H9 (cell line): ENCODE measurements around the gene KRT31. TPM values are rescaled to one million over a fixed set of nuclear protein-coding genes. Genes with fewer than 3 reads are reported as not detected.

Experiments
- DNase-seq: peaks from one replicate; pipeline ENCODE4 v3.0.0-alpha.2; 2017
- H2AFZ ChIP-seq: one replicate; pipeline ENCODE4 v1.6.1; 2013; ENCODE audit warnings: mild to moderate bottlenecking, low read length, control low read depth, moderate library complexity
- H2AK5ac ChIP-seq: 2 replicates; pipeline ENCODE4 v1.6.1; 2013; ENCODE audit warnings: low read length, control low read depth, mixed read lengths; ENCODE audit not compliant: insufficient read length
- H2BK120ac ChIP-seq: one replicate; pipeline ENCODE4 v1.6.1; 2013; ENCODE audit warnings: low read depth, mild to moderate bottlenecking, low read length, control low read depth, inconsistent platforms; ENCODE audit not compliant: poor library complexity, severe bottlenecking
- H2BK12ac ChIP-seq: 2 replicates; pipeline ENCODE4 v1.6.1; 2013; ENCODE audit warnings: low read length, control low read depth, mixed read lengths, low read depth; ENCODE audit not compliant: insufficient read length
- H2BK15ac ChIP-seq: 2 replicates; pipeline ENCODE4 v1.6.1; 2013; ENCODE audit warnings: low read depth, low read length, control low read depth
- H2BK20ac ChIP-seq: one replicate; pipeline ENCODE4 v1.6.1; 2013; ENCODE audit warnings: low read depth, mild to moderate bottlenecking, low read length, control low read depth, inconsistent platforms; ENCODE audit not compliant: poor library complexity, severe bottlenecking
- H2BK5ac ChIP-seq: 2 replicates; pipeline ENCODE4 v1.6.1; 2013; ENCODE audit warnings: low read length, control low read depth, mixed read lengths; ENCODE audit not compliant: insufficient read length
- H3K14ac ChIP-seq: 2 replicates; pipeline ENCODE4 v1.6.1; 2013; ENCODE audit warnings: low read length, control low read depth; ENCODE audit not compliant: insufficient read depth
- H3K18ac ChIP-seq: 2 replicates; pipeline ENCODE4 v1.6.1; 2013; ENCODE audit warnings: low read depth, mild to moderate bottlenecking, mixed read lengths, low read length, control low read depth; ENCODE audit not compliant: insufficient read length
- H3K23ac ChIP-seq: 2 replicates; pipeline ENCODE4 v1.6.1; 2013; ENCODE audit warnings: low read length, control low read depth, mixed read lengths, low read depth; ENCODE audit not compliant: insufficient read length
- H3K23me2 ChIP-seq: 2 replicates; pipeline ENCODE4 v1.6.1; 2013; ENCODE audit warnings: low read depth, mild to moderate bottlenecking, mixed read lengths, low read length, control low read depth; ENCODE audit not compliant: insufficient read length, poor library complexity, severe bottlenecking
- H3K27ac ChIP-seq: 2 replicates; pipeline ENCODE4 v1.5.1; 2013; ENCODE audit warnings: low read length, control low read depth, mixed read lengths, low read depth; ENCODE audit not compliant: insufficient read length
- H3K27me3 ChIP-seq: 2 replicates; pipeline ENCODE4 v1.6.1; 2013; ENCODE audit warnings: low read length, control low read depth, inconsistent platforms; ENCODE audit not compliant: insufficient read depth
- H3K4ac ChIP-seq: 2 replicates; pipeline ENCODE4 v1.6.1; 2013; ENCODE audit warnings: low read depth, mild to moderate bottlenecking, control low read depth, inconsistent platforms, low read length, moderate library complexity
- H3K4me1 ChIP-seq: 2 replicates; pipeline ENCODE4 v1.6.1; 2013; ENCODE audit warnings: low read length, control low read depth, inconsistent platforms; ENCODE audit not compliant: insufficient read depth
- H3K4me2 ChIP-seq: 2 replicates; pipeline ENCODE4 v1.6.1; 2013; ENCODE audit warnings: low read length, control low read depth, mixed read lengths; ENCODE audit not compliant: insufficient read length, insufficient read depth
- H3K56ac ChIP-seq: 2 replicates; pipeline ENCODE4 v1.6.1; 2013; ENCODE audit warnings: low read depth, mild to moderate bottlenecking, mixed read lengths, low read length, control low read depth; ENCODE audit not compliant: insufficient read length
- H3K79me1 ChIP-seq: 2 replicates; pipeline ENCODE4 v1.6.1; 2013; ENCODE audit warnings: low read depth, mild to moderate bottlenecking, moderate library complexity, low read length, control low read depth, inconsistent platforms; ENCODE audit not compliant: insufficient read depth, poor library complexity, severe bottlenecking
- H3K79me2 ChIP-seq: 2 replicates; pipeline ENCODE4 v1.6.1; 2013; ENCODE audit warnings: low read length, control low read depth, inconsistent platforms; ENCODE audit not compliant: insufficient read depth
- H3K9ac ChIP-seq: 2 replicates; pipeline ENCODE4 v1.6.1; 2013; ENCODE audit warnings: low read length, control low read depth, mixed read lengths; ENCODE audit not compliant: insufficient read length; ENCODE audit errors: extremely low read depth
- H3K9me3 ChIP-seq: one replicate; pipeline ENCODE4 v1.6.1; 2013; ENCODE audit warnings: low read depth, low read length, inconsistent platforms; ENCODE audit not compliant: control insufficient read depth
- H3T11ph ChIP-seq: one replicate; pipeline ENCODE4 v1.6.1; 2013; ENCODE audit warnings: mild to moderate bottlenecking, low read length, control low read depth, inconsistent platforms
- H4K20me1 ChIP-seq: one replicate; pipeline ENCODE4 v1.6.1; 2013; ENCODE audit not compliant: control insufficient read depth, insufficient read length, insufficient read depth
- H4K5ac ChIP-seq: 2 replicates; pipeline ENCODE4 v1.6.1; 2013; ENCODE audit warnings: low read depth, mild to moderate bottlenecking, mixed read lengths, low read length, control low read depth; ENCODE audit not compliant: insufficient read length
- H4K8ac ChIP-seq: replicated peaks from 2 replicates; pipeline ENCODE4 v1.6.1; 2013; ENCODE audit warnings: low read length, control low read depth, mixed read lengths, low read depth; ENCODE audit not compliant: insufficient read length
- H4K91ac ChIP-seq: 2 replicates; pipeline ENCODE4 v1.6.1; 2013; ENCODE audit warnings: low read depth, mild to moderate bottlenecking, moderate library complexity, mixed read lengths, low read length, control low read depth; ENCODE audit not compliant: insufficient read length
- H3K27ac Mint-ChIP-seq, 3 experiments: 2 replicates in 2 of 3; 3 replicates in 1 of 3; pipeline ENCODE4 v1.8.0; 2020 to 2021; ENCODE audit warnings: mixed read lengths in 3 of 3, mild to moderate bottlenecking in 1 of 3, moderate library complexity in 1 of 3
- H3K27me3 Mint-ChIP-seq: 2 replicates; pipeline ENCODE4 v1.8.0; 2021; ENCODE audit warnings: low read depth, mild to moderate bottlenecking, moderate library complexity, mixed read lengths
- H3K36me3 Mint-ChIP-seq, 3 experiments: 2 replicates in 2 of 3; 3 replicates in 1 of 3; pipeline ENCODE4 v1.8.0; 2020 to 2021; ENCODE audit warnings: low read depth in 3 of 3, mixed read lengths in 3 of 3; ENCODE audit not compliant: insufficient read depth in 1 of 3
- H3K4me1 Mint-ChIP-seq, 2 experiments: 2 replicates each; pipeline ENCODE4 v1.8.0; 2020; ENCODE audit warnings: mixed read lengths in 2 of 2
- H3K4me3 Mint-ChIP-seq, 2 experiments: 2 replicates in 1 of 2; 3 replicates in 1 of 2; pipeline ENCODE4 v1.8.0; 2020 to 2021; ENCODE audit warnings: mild to moderate bottlenecking in 2 of 2, mixed read lengths in 2 of 2, moderate library complexity in 1 of 2
- H3K9me3 Mint-ChIP-seq, 2 experiments: 2 replicates in 1 of 2; 3 replicates in 1 of 2; pipeline ENCODE4 v1.8.0; 2020; ENCODE audit warnings: mild to moderate bottlenecking in 2 of 2, mixed read lengths in 2 of 2, moderate library complexity in 1 of 2
- WGBS: extraction: QIAGEN DNeasy Blood & Tissue Kit; methylation state at CpG from one replicate; pipeline ENCODE4 v1.1.7; 2013; ENCODE audit warnings: missing lambda C conversion rate, low lambda C conversion rate, mixed read lengths; ENCODE audit not compliant: insufficient read length; ENCODE audit errors: extremely low coverage; 5-methylcytosine and 5-hydroxymethylcytosine counted together
- total RNA-seq: library from RNA; stranded (reverse); gene quantifications from 2 replicates; pipeline ENCODE4 v1.2.1, GENCODE V29; 2021
- TF ChIP-seq, protein P1 (sequence below): fragments of 200-600 bp; sonication (generic); conservative IDR thresholded peaks from 3 replicates; pipeline ENCODE4 v1.8.0; 2021; ENCODE audit warnings: antibody characterized with exemption, mild to moderate bottlenecking

The KRT31 gene
- total RNA-seq, 1 experiment from 2014 or later = not detected

DNA sequence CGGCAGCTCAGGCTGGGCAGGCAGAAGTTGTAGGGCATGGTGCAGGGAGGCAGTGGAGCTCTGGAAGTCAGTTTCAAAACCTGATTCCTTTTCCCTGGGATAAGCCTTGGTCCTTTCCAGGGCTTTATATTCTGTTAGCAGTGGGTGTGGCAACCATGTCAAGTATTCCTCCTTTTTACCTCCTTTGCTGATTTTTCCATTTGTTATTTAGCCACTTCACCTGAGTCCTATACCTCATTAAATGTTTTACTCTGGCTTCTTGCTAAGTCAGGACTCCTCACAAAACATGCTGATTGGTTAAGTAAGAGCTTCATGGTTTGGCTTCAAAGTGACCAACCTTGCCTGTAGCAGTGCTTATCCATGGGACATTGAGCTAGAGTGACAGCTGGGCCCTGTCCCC, 27.7 kb downstream of the KRT31 start, which contains the start of gene KRT33B:
KRT33B (minus strand) TSS at position 101 of the 400 bp plus-strand sequence; CDS start at position 38, 63 bp downstream.
- Histone ChIP-seq H2BK20ac (no peak within 1 kb of the TSS), H3K79me1 (no peaks in the 10 kb centered on the region), H2AFZ (no peak within 1 kb of the TSS), H4K91ac (no peak within 1 kb of the TSS), H3K79me2 (no peaks in the 10 kb centered on the region), H3K4me1 (no peaks in the 10 kb centered on the region), H2BK15ac (no peak within 1 kb of the TSS), H3K14ac (no peak within 1 kb of the TSS; the same call in 1 of the 2 replicates), H2AK5ac (no peak within 1 kb of the TSS), H3K23ac (no peak within 1 kb of the TSS), H3K18ac (no peak within 1 kb of the TSS), H4K5ac (no peak within 1 kb of the TSS), H3K23me2 (no peaks in the 10 kb centered on the region), H2BK5ac (no peak within 1 kb of the TSS), H3T11ph (no peak within 1 kb of the TSS), H3K27me3 (no peaks in the 10 kb centered on the region), H3K4ac (no peak within 1 kb of the TSS), H2BK12ac (no peak within 1 kb of the TSS), H4K8ac (no peak within 1 kb of the TSS), H3K4me2 (no peak within 1 kb of the TSS), H3K56ac (no peak within 1 kb of the TSS), H3K9ac (no peak within 1 kb of the TSS), H2BK120ac (no peak within 1 kb of the TSS), H3K9me3 (no peaks in the 10 kb centered on the region), H3K27ac (no peak within 1 kb of the TSS), H4K20me1 (no peaks in the 10 kb centered on the region)
- Mint-ChIP-seq H3K4me1 (no peaks in the 10 kb centered on the region), H3K36me3 (no peaks in the 10 kb centered on the region), H3K27ac (no peak within 1 kb of the TSS), H3K9me3 (no peaks in the 10 kb centered on the region; a peak in 1 of 5 replicates), H3K27me3 (peaks cover 2% of the 10 kb centered on the region), H3K4me3 (no peak within 1 kb of the TSS)
- DNase-seq = no peak
- no CpG with 5 or more reads among the region's 1 CpG for whole genome bisulfite sequencing
- TF ChIP-seq, protein P1, sequence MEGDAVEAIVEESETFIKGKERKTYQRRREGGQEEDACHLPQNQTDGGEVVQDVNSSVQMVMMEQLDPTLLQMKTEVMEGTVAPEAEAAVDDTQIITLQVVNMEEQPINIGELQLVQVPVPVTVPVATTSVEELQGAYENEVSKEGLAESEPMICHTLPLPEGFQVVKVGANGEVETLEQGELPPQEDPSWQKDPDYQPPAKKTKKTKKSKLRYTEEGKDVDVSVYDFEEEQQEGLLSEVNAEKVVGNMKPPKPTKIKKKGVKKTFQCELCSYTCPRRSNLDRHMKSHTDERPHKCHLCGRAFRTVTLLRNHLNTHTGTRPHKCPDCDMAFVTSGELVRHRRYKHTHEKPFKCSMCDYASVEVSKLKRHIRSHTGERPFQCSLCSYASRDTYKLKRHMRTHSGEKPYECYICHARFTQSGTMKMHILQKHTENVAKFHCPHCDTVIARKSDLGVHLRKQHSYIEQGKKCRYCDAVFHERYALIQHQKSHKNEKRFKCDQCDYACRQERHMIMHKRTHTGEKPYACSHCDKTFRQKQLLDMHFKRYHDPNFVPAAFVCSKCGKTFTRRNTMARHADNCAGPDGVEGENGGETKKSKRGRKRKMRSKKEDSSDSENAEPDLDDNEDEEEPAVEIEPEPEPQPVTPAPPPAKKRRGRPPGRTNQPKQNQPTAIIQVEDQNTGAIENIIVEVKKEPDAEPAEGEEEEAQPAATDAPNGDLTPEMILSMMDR = no peak
